HepG2 (cell line): ENCODE results near the gene ZNF764. TPM values are rescaled to one million over a fixed set of nuclear protein-coding genes. Genes with fewer than 3 reads are reported as not detected.

Source experiments
- CCAR2 ChIP-seq: fragments of 200-400 bp; formaldehyde crosslinking; optimal IDR thresholded peaks from 2 replicates; pipeline ENCODE3; 2018; ENCODE audit warnings: low read depth, mild to moderate bottlenecking, low read length, moderate library complexity
- IRF1 ChIP-seq: sonication (generic); formaldehyde crosslinking; IDR thresholded peaks from 2 replicates; pipeline ENCODE4 v1.4.0; 2020; ENCODE audit warnings: low read depth, mild to moderate bottlenecking, missing genetic modification reagents
- IRX3 ChIP-seq: sonication (generic); formaldehyde crosslinking; IDR thresholded peaks from 2 replicates; pipeline ENCODE4 v1.8.1; 2023; ENCODE audit warnings: mild to moderate bottlenecking, low read depth, missing genetic modification reagents, borderline replicate concordance
- NAIF1 ChIP-seq: sonication (generic); formaldehyde crosslinking; IDR thresholded peaks from 2 replicates; pipeline ENCODE4 v1.5.0; 2020; ENCODE audit warnings: mild to moderate bottlenecking, missing genetic modification reagents, borderline replicate concordance
- SYNCRIP ChIP-seq: fragments of 200-400 bp; formaldehyde crosslinking; IDR thresholded peaks from 2 replicates; pipeline ENCODE4 v1.6.1; 2018; ENCODE audit warnings: mild to moderate bottlenecking, low read depth, low read length; ENCODE audit not compliant: insufficient read depth
- TAF1 ChIP-seq: sonication (generic); formaldehyde crosslinking; IDR thresholded peaks from 2 replicates; pipeline ENCODE4 v1.4.0; 2020; ENCODE audit warnings: missing genetic modification reagents
- TSC22D2 ChIP-seq: sonication (generic); formaldehyde crosslinking; IDR thresholded peaks from 2 replicates; pipeline ENCODE4 v1.5.1; 2020; ENCODE audit warnings: missing genetic modification reagents, mild to moderate bottlenecking, borderline replicate concordance
- ZEB1 ChIP-seq: IDR thresholded peaks from 2 replicates; pipeline ENCODE4 v1.6.1; 2012; ENCODE audit warnings: mild to moderate bottlenecking, low read depth, inconsistent platforms; ENCODE audit not compliant: insufficient replicate concordance
- ZFP82 ChIP-seq: sonication (generic); formaldehyde crosslinking; IDR thresholded peaks from 2 replicates; pipeline ENCODE4 v1.5.1; 2020; ENCODE audit warnings: mild to moderate bottlenecking, missing genetic modification reagents, borderline replicate concordance
- ZKSCAN5 ChIP-seq: sonication (generic); formaldehyde crosslinking; IDR thresholded peaks from 2 replicates; pipeline ENCODE4 v1.5.1; 2020; ENCODE audit warnings: mild to moderate bottlenecking, missing genetic modification reagents
- ZNF30 ChIP-seq: sonication (generic); formaldehyde crosslinking; IDR thresholded peaks from 2 replicates; pipeline ENCODE4 v1.5.0; 2020; ENCODE audit warnings: mild to moderate bottlenecking, missing genetic modification reagents
- ZNF546 ChIP-seq: sonication (generic); formaldehyde crosslinking; conservative IDR thresholded peaks from 2 replicates; pipeline ENCODE4 v1.8.1; 2023; ENCODE audit warnings: mild to moderate bottlenecking, missing genetic modification reagents
- ZNF615 ChIP-seq: sonication (generic); formaldehyde crosslinking; IDR thresholded peaks from 2 replicates; pipeline ENCODE4 v1.5.0; 2020; ENCODE audit warnings: mild to moderate bottlenecking, missing genetic modification reagents, borderline replicate concordance
- ZNF816 ChIP-seq: sonication (generic); formaldehyde crosslinking; IDR thresholded peaks from 2 replicates; pipeline ENCODE4 v1.8.0; 2022; ENCODE audit warnings: missing genetic modification reagents, mild to moderate bottlenecking, borderline replicate concordance
- polyA plus RNA-seq, 8 experiments: library from polyadenylated mRNA; depleted of rRNA in 3 of 8; stranded (reverse) in 7 of 8; unstranded in 1 of 8; fragments of >200 nt; fragmentation: Illumina TruSeq in 4 of 8; extraction: Trizol in 4 of 8; gene quantifications; 2 replicates each; pipeline versions ENCODE4 v1.2.1 to v1.2.3, GENCODE V29; 2011 to 2016; ENCODE audit warnings: low read depth in 4 of 8, missing spikeins in 1 of 8, mixed read lengths in 1 of 8; ENCODE audit not compliant: insufficient read depth in 1 of 8
- total RNA-seq, 5 experiments: library from RNA; depleted of rRNA; stranded (reverse); fragments of >200 nt; fragmentation: Illumina TruSeq; extraction: Trizol; gene quantifications; 2 replicates each; pipeline ENCODE4 v1.2.3, GENCODE V29; 2016; ENCODE audit warnings: low read depth in 1 of 5
- TF ChIP-seq, protein P1 (sequence below): IDR thresholded peaks from 2 replicates; pipeline ENCODE4 v1.6.1; 2016
- TF ChIP-seq, protein P2 (sequence below), 2 experiments: fragments of 450-650 bp in 1 of 2; sonication (generic) in 1 of 2; formaldehyde crosslinking in 1 of 2; IDR thresholded peaks; 2 replicates each; pipeline versions ENCODE4 v1.6.1 to v1.8.0; 2016 to 2022; ENCODE audit warnings: antibody characterized with exemption in 1 of 2, mild to moderate bottlenecking in 1 of 2, missing genetic modification reagents in 1 of 2

ZNF764 gene
- total and polyA plus RNA-seq, 2 of the 13 experiments (the other 11 are each of a cell fraction or from before 2014, with no cell fraction given), result 4.1 to 9.1 TPM

DNA sequence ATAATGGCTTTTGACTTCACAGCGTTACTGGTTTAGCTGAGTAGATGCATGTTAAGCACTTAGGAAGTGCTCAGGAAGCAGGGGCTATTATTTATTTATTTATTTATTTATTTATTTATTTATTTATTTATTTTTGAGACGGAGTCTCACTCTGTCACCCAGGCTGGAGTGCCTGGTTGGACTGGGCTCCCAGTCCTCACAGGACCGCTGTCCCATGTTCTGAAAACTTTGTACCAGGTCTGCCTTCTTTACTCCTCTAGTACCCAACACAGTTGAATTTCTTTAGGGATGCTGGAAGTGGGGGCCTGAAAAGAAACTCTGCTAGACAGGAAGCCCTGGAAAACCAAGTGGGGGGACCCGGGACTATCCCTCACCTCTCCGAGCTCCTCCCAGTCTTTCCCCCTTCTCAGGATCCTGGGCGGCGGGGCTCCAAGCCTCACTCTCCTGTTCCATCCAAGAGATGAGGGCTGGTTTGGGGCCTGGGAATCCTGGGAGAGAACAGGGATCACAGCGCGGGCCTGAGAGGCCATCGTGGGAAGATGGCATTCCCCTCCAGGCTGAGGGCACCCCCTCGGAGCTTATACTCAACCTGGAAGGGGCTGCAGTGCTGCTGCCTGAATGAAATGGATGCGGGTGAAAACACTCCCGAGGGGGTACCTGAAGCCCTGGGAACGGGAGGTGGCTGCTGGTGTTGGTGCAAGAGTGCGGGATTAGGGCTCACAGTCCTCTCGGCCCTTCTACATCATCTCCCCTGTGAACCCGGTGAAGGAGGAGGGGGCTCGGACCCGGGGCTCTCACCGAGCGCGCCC lies 12.7 kb upstream of the ZNF764 start (continued):
- TF ChIP-seq, protein P1, sequence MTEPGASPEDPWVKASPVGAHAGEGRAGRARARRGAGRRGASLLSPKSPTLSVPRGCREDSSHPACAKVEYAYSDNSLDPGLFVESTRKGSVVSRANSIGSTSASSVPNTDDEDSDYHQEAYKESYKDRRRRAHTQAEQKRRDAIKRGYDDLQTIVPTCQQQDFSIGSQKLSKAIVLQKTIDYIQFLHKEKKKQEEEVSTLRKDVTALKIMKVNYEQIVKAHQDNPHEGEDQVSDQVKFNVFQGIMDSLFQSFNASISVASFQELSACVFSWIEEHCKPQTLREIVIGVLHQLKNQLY (CRISPR knock-in tag), result no peak
- TF ChIP-seq IRF1 (no peak), CCAR2 (no peak), NAIF1 (no peak), ZNF546 (no peak; the same call in 1 of the 2 replicates), ZNF816 (CRISPR knock-in tag) (no peak), ZNF615 (CRISPR knock-in tag) (no peak), TAF1 (CRISPR knock-in tag) (no peak), ZKSCAN5 (CRISPR knock-in tag) (no peak), TSC22D2 (CRISPR knock-in tag) (no peak), IRX3 (CRISPR knock-in tag) (no peak), ZNF30 (CRISPR knock-in tag) (no peak), ZEB1 (peak; percentile 35), ZFP82 (no peak), SYNCRIP (no peak)
- TF ChIP-seq, protein P2, sequence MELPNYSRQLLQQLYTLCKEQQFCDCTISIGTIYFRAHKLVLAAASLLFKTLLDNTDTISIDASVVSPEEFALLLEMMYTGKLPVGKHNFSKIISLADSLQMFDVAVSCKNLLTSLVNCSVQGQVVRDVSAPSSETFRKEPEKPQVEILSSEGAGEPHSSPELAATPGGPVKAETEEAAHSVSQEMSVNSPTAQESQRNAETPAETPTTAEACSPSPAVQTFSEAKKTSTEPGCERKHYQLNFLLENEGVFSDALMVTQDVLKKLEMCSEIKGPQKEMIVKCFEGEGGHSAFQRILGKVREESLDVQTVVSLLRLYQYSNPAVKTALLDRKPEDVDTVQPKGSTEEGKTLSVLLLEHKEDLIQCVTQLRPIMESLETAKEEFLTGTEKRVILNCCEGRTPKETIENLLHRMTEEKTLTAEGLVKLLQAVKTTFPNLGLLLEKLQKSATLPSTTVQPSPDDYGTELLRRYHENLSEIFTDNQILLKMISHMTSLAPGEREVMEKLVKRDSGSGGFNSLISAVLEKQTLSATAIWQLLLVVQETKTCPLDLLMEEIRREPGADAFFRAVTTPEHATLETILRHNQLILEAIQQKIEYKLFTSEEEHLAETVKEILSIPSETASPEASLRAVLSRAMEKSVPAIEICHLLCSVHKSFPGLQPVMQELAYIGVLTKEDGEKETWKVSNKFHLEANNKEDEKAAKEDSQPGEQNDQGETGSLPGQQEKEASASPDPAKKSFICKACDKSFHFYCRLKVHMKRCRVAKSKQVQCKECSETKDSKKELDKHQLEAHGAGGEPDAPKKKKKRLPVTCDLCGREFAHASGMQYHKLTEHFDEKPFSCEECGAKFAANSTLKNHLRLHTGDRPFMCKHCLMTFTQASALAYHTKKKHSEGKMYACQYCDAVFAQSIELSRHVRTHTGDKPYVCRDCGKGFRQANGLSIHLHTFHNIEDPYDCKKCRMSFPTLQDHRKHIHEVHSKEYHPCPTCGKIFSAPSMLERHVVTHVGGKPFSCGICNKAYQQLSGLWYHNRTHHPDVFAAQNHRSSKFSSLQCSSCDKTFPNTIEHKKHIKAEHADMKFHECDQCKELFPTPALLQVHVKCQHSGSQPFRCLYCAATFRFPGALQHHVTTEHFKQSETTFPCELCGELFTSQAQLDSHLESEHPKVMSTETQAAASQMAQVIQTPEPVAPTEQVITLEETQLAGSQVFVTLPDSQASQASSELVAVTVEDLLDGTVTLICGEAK (IDR thresholded peaks at IDR 0.05), result no peak
- TF ChIP-seq, protein P2 (CRISPR knock-in tag; IDR thresholded peaks at IDR 0.05), result no peak
